ENCODE data around the gene NECAP2.
"Not testable (repeated sequence)": the region's sequence is repeated elsewhere in the genome, so short reads cannot be mapped to it uniquely, and the experiment has no call there.

DNA sequence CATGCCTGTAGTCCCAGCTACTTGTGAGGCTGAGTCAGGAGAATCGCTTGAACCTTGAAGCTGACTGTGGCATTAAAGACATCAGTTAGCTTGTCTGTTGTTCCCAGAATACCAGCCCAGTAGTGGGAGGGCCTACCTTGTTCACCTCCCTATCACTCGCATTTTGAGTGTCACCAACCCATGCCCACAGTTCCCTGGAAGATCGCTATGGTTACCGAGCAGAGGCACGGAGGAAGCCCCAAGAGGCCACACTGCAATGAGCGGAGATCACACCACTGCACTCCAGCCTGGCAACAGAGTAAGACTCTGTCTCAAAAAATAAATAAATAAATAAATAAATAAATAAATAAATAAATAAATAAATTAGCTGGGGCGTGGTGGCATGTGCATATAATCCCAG, 52.4 kb downstream of the NECAP2 start:
- TF ChIP-seq EP300, POLR2A (IDR thresholded peaks at IDR 0.05): not testable (repeated sequence)
- TF ChIP-seq, protein P1, sequence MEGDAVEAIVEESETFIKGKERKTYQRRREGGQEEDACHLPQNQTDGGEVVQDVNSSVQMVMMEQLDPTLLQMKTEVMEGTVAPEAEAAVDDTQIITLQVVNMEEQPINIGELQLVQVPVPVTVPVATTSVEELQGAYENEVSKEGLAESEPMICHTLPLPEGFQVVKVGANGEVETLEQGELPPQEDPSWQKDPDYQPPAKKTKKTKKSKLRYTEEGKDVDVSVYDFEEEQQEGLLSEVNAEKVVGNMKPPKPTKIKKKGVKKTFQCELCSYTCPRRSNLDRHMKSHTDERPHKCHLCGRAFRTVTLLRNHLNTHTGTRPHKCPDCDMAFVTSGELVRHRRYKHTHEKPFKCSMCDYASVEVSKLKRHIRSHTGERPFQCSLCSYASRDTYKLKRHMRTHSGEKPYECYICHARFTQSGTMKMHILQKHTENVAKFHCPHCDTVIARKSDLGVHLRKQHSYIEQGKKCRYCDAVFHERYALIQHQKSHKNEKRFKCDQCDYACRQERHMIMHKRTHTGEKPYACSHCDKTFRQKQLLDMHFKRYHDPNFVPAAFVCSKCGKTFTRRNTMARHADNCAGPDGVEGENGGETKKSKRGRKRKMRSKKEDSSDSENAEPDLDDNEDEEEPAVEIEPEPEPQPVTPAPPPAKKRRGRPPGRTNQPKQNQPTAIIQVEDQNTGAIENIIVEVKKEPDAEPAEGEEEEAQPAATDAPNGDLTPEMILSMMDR (IDR thresholded peaks at IDR 0.05) = not testable (repeated sequence)

All from stomach (tissue), 4 donors.